ENCODE results near the gene KRTAP5-6.

Gene KRTAP5-6

DNA sequence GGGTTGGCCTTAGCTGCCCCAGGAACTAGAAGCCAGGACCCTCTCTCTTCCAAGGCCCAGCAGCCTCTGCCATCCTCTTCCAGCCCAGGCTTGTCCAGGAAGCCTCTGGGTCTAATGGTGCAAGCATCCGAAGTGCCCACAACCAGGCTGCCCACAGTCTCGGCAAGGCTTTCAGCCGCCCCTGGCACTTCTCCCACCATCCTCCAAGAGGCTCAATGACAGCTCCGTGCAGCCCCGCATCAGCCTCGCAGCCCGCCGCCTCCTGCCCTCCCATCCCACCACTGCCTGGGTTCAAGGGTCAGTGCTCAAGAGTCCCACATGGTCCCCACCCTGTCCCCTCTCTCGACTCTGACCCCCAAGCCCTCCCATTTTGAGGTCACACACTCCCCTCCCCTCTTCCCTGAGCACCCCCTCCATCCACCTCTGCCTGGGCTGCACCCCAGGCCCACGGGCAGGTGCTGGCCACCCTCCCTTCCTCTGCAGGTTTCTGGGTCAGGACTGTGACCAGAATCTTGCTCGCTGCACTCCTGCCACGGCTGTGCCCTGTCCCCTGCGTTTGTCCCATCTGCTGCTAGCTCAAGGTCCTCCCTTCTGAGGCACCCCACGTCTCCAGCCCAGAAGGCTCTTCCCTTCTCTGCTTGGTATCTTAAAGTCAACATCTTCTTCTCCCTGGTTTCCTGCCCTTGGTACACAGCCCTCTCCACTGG lies 36.2 kb downstream of the KRTAP5-6 start:
- no peak for DNase-seq (ENCODE audit: low spot score)

DNA sequence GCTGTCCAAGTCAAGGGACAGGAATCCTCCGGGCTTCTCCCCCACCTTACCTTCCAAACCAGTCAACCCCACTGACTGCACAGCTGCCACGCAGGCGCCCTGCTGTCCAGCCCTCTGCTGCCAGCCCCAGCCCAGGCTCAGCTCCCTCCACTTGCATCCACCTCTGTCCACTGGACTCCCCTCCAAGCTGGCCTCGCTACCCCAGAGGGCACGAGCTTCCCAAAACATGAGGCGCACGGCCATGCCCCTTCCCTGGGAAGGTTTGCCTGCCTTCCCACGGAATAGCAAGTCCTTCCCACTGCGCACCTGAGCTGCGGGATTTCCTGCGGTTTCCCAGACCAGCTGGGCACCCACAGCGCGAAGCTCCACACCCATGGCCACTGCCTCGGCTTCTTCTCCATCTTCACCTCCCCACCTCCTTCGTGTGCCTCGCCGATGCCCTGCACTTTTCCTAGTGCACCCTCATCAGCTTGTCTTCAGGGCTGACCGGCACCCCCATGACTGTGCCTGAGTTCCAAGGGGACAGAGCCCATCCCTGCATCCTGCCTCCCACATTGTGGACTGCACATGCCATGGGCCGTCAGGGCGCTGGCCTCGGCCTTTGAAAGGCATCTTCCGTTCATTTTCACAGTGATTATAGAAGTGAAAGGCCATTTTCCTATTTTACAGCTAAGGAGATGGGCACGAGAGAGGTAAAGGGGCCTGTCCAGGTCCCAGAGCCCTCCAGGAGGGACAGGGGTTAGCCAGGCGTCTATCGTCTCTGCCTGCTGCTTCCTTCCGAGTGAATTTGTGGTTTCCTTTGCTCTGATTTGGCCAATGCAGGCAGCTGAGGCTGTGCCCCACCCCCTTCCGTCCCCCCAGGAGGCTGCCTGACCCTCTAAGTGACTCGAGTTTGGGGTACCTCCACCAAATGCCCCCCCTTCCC lies 37.0 kb downstream of the KRTAP5-6 start:
- DNase-seq (ENCODE audit: low spot score) = no peak

DNA sequence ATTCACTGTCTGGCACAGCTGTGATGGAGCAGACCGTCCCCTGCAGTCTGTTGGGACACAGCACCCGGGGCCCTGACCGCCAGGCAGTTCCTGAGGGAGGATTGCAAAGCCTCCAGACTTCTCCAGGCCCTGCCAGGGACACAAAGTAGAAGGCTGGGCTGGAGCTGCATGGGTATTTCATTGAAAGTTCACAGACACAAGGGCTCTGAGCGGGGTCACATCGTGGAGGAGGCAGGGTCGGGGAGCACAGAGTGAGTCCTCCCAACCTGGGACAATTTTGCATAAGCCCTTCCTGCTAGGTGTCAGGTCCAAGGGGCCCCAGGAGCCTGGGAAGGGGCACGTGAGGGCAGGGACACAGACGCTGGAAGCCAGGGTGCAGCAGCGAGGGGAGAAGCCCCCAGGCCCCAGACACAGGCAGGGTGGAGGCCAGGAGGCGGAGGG lies 37.7 kb downstream of the KRTAP5-6 start:
- DNase-seq (ENCODE audit: low spot score) = no peak

GRCh38 chr11:1735271-1735670 lies 38.3 kb downstream of the KRTAP5-6 start:
- no peak for DNase-seq (ENCODE audit: low spot score)

DNA sequence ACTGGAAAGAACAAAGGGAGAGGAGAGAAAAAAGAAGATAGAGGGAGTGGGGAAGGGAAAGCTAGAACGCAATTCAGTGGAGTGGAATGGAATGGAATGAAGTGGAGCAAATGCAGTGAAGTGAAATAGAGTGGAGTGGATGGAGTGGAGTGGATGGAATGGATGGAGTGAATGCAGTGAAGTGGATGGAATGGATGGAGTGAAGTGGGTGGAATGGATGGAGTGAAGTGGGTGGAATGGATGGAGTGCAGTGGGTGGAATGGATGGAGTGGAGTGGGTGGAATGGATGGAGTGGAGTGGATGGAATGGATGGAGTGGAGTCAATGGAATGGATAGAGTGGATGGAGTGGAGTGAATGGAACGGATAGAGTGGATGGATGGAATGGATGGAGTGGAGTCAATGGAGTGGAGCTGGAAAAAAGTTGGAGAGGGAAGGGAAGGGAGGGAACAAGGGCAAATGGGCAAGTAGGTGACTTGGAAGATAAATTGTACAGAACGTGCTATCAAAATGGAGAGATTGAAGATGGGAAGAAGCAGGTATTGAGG lies 39.5 kb downstream of the KRTAP5-6 start:
- DNase-seq (ENCODE audit: low spot score) = no peak

DNA sequence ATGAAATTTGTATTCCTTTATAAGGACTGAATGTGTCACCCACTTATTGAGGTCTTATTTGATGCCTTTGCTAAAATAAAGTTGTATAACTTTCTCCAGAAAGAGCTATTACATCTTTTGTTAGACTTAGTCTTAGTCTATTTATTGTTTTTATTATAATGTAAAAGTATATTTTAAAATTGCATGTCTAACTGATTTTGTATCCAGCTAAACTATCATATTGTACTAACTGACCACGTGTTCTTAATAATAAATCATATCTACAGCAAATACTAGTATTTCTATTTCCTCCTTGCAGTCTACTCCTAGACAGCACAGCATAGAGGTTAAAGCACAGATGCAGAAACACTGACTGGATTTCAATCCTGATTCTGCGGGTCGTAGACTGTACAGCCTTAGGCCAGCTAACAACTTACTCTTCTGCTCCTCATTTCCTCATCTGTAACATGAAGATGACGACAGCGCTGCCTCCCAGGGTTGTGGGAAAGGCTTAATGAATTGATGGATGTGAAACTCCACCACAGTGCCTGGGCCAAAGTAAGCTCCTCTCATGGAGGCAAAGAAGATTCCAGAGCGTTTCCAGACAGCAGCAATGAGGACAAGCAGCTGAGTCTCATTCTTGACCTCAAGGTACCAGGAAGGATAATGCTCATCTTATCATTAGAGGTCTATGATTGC lies 40.2 kb downstream of the KRTAP5-6 start:
- DNase-seq (ENCODE audit: low spot score) = no peak

DNA sequence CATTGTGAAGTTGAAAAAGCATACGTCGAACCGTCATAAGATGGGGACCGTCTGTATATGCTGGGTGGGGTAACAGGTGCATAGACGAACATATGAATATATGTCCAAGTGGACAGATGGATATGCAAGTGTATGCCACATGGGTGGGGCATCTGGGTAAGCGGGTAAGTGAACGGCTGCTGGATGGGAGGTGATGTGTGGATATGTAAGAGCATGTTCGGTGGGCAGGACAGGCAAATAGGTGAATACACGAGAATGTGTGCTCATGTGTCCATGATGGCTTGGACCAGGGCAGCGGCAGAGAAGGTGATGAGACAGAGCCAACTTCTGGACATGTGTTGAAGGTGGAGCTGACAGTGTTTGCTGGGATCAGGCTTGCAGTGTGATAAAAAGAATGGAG lies 41.4 kb downstream of the KRTAP5-6 start:
- no peak for DNase-seq (ENCODE audit: low spot score)

DNA sequence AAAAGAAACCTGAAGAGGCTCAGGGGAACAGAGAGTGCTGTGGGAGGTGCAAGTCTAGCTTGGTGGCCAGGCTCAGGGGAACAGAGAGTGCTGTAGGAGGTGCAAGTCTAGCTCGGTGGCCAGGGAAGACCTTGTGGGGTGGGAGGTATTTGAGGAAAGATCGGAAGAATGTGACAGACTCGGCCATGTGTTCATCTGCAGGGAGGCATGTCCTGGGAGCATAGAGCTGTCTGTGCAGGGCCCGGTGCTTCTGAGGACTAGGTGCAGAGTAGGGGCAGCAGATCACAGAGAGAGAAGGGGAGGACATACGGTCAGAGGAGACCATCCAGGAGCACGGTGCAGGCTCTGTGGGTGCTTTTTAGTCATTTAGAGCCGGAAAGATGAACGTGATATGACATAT lies 42.6 kb downstream of the KRTAP5-6 start:
- DNase-seq (ENCODE audit: low spot score) = no peak

DNA sequence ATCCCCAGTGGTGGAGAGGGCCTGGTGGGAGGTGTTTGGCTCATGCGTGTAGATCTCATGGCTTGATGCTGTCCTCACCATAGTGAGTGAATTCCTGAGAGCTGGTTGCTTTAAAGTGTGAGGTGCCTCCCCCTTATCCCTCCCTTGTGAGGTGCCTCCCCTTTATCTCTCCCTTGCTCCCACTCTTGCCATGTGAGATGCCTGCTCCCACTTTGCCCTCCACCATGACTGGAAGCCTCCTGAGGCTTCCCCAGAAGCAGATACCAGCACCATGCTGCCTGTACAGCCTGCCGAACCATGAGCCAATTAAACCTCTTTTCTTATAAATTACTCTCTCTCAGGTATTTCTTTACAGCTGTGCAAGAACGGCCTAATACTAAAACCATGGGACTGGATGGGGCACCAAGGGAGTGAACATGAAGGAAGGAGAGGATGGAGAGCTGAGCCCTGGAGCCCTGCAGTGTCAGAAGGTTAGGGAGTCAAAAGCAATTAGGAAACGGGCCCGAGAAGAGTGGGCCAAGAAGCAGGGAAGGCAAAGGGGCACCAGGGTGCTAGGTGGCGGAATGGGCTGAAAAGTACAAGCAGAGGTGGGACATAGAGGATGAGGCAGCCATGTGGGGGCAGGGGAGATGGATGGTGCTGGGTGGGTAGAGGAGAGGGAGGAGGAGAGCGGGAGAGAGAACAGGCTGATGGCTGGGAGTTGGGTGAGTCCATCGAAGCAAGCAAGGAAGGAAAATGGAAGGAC lies 44.0 kb downstream of the KRTAP5-6 start:
- no peak for DNase-seq (ENCODE audit: low spot score)

DNA sequence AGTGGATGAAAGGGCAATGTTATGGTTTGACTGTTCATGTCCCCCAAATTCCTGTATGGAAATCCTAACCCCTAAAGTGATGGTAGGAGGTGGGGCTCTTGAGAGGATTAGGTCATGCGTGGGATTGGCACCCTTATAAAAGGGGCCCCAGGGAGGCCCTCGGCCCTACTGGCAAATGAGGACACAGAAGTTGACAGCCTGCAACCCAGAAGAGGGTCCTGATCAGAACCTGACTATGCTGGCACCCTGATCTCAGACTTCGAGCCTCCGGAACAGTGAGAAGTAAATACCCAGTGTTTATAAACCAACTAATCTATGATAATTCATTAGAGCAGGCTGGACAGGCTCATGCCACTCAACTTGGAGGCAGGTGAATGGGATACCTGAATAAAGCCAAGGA lies 44.7 kb downstream of the KRTAP5-6 start:
- DNase-seq (ENCODE audit: low spot score) = no peak

DNA sequence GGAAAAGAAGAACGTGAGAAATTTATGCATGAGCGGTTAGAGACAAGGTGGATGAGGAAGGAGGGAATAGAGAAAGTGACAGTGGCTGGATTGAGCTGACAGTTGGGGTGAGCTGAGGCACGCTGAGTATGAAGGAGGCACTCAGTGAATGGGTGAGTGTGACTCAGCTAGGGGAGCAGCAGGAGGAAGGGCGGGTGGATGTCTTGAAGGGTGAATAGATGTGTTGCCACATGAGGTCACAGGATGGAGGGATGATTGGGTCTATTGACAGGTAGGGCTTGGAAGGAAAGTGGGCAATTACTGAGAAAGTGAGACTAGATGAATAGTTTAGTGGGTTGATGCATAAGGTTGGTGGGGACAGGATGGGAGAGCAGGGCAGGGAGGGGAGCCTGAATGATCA lies 45.4 kb downstream of the KRTAP5-6 start:
- no peak for DNase-seq (ENCODE audit: low spot score)

DNA sequence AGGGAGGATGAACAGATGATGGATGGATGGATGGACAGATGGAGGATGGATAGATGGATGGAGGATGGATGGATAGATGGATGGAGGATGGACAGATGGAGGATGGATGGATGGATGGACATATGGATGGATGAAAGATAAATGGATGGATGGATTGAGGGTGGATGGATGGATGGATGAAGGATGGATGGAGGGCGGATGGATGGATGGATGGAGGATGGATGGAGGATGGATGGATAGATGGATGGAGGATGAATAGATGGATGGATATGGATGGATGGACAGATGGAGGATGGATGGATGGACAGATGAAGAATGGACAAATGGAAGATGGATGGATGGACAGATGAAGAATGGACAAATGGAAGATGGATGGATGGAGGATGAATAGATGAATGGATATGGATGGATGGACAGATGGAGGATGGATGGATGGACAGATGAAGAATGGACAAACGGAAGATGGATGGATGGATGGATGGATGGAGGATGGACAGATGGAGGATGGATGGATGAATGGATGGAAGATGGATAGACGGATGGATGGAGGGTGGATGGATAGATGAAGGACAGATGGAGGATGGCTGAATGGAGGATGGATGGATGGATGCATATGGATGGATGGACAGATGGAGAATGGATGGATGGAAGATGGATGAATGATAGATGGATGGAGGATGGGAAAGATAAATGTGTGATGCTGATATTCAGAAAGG lies 46.0 kb downstream of the KRTAP5-6 start:
- DNase-seq (ENCODE audit: low spot score) = no peak

DNA sequence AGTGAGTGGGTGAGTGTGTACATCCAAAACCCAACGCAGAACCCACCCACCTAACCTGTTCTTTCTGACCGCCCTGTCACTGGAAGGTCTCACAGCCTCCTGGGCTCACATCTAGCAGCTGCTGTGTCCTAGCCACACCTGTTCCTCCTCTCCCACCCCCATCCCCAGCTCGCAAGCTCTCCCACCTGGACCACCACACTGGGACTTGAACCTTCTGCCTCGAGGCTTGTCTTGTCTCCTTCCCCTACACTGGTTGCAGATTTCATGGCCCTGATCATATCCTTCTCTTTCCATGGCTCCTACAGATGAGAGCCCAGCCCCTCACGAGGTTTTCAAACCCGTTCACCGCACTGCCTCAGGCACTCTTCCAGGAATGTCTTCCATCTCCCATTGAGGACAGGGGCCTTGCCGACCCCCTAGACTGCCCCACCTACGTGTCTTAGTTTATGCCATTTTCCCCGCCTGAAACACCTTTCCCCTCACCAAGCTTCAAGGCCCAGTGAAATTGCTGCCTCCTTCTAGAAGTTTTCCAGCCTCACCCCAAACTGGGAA lies 46.7 kb downstream of the KRTAP5-6 start:
- no peak for DNase-seq (ENCODE audit: low spot score)

DNA sequence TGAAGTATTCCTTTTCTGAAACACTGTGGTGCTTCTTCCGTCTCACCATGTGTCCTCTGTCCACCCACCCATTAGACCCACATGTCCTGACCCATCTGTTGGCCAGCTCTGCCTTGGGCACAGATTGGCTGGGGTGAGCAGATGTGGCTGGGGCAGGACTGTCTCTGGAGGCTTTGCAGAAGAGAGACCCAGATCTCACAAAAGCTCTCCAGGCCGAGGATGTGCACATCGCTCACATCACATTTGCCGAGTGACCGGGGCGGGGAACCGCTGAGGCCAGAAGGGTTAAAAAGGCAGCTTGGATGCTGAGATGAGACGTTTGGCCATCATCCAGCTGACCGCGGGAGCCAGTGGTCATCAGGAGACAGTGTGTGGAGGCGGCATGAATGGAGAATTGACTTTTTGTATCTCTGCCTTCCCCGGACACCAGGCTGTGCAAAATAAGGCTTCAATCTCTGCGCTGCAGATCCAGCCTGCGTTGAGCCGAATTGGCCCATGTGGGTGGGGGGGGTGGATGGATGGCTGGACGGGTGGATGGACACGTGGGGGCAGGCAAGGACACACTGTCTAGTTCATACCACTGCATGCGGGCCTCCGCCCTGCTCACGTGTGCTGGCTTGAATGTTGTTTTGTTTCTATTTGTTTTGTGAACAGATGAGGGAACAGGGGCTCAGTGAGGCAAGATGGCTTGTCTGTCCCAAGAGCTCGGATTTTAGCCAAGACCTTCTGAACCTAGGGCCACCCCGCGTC lies 47.3 kb downstream of the KRTAP5-6 start:
- DNase-seq (ENCODE audit: low spot score) = no peak

DNA sequence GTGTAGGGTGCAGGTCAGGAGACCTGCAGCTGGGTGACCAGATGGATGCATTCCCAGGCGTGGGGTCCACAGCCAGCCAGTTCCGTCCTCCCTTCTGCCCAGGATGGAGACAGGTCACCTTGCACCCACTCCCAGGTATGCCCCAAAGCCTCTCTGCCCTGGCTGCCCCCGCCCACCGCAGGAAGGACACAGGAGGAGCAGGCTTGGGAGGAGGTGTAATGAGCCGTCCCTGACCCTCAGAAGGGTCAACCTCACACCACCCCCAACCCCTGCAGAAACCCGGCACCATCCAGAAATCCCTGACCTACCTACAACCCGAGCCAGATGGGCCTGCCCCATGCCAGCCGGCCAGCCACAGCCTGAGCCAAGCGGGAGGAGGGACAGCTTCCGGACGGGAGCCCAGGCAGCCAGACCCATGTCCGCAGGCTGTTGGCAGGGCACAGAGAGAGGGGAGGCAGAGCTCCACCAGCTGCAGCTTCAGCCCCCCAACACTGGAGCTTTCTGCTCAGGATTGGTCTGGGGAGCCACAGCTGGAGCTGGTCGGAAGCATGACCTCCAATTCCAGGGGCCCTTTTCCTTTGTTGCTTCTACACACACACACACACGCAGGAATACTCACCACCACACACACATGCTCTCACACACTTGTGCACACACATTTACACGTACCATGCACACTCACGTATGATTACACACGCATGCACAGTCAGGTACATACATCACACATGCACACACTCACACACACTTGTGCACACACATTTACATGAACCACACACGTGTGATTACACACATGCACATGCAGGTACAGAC lies 48.1 kb downstream of the KRTAP5-6 start:
- no peak for DNase-seq (ENCODE audit: low spot score)

- DNase-seq (ENCODE audit: low spot score) = no peak
Measured at GRCh38 chr11:1745701-1746320, 48.8 kb downstream of the KRTAP5-6 start.

GRCh38 chr11:1746511-1746931 lies 49.5 kb downstream of the KRTAP5-6 start:
- no peak for DNase-seq (ENCODE audit: low spot score)

All from SK-N-DZ (cell line).